H9 (cell line): ENCODE data around the gene SH3BP5L. TPM values are rescaled to one million over a fixed set of nuclear protein-coding genes. Genes with fewer than 3 reads are reported as not detected.
"Not testable (repeated sequence)": the region's sequence is repeated elsewhere in the genome, so short reads cannot be mapped to it uniquely, and the experiment has no call there.

Experiments used
- DNase-seq: peaks from one replicate; pipeline ENCODE4 v3.0.0-alpha.2; 2017
- H2AFZ ChIP-seq: one replicate; pipeline ENCODE4 v1.6.1; 2013; ENCODE audit warnings: mild to moderate bottlenecking, low read length, control low read depth, moderate library complexity
- H2AK5ac ChIP-seq: 2 replicates; pipeline ENCODE4 v1.6.1; 2013; ENCODE audit warnings: low read length, control low read depth, mixed read lengths; ENCODE audit not compliant: insufficient read length
- H2BK120ac ChIP-seq: one replicate; pipeline ENCODE4 v1.6.1; 2013; ENCODE audit warnings: low read depth, mild to moderate bottlenecking, low read length, control low read depth, inconsistent platforms; ENCODE audit not compliant: poor library complexity, severe bottlenecking
- H2BK12ac ChIP-seq: 2 replicates; pipeline ENCODE4 v1.6.1; 2013; ENCODE audit warnings: low read length, control low read depth, mixed read lengths, low read depth; ENCODE audit not compliant: insufficient read length
- H2BK15ac ChIP-seq: 2 replicates; pipeline ENCODE4 v1.6.1; 2013; ENCODE audit warnings: low read depth, low read length, control low read depth
- H2BK20ac ChIP-seq: one replicate; pipeline ENCODE4 v1.6.1; 2013; ENCODE audit warnings: low read depth, mild to moderate bottlenecking, low read length, control low read depth, inconsistent platforms; ENCODE audit not compliant: poor library complexity, severe bottlenecking
- H2BK5ac ChIP-seq: 2 replicates; pipeline ENCODE4 v1.6.1; 2013; ENCODE audit warnings: low read length, control low read depth, mixed read lengths; ENCODE audit not compliant: insufficient read length
- H3K14ac ChIP-seq: 2 replicates; pipeline ENCODE4 v1.6.1; 2013; ENCODE audit warnings: low read length, control low read depth; ENCODE audit not compliant: insufficient read depth
- H3K18ac ChIP-seq: 2 replicates; pipeline ENCODE4 v1.6.1; 2013; ENCODE audit warnings: low read depth, mild to moderate bottlenecking, mixed read lengths, low read length, control low read depth; ENCODE audit not compliant: insufficient read length
- H3K23ac ChIP-seq: 2 replicates; pipeline ENCODE4 v1.6.1; 2013; ENCODE audit warnings: low read length, control low read depth, mixed read lengths, low read depth; ENCODE audit not compliant: insufficient read length
- H3K23me2 ChIP-seq: 2 replicates; pipeline ENCODE4 v1.6.1; 2013; ENCODE audit warnings: low read depth, mild to moderate bottlenecking, mixed read lengths, low read length, control low read depth; ENCODE audit not compliant: insufficient read length, poor library complexity, severe bottlenecking
- H3K27ac ChIP-seq: 2 replicates; pipeline ENCODE4 v1.5.1; 2013; ENCODE audit warnings: low read length, control low read depth, mixed read lengths, low read depth; ENCODE audit not compliant: insufficient read length
- H3K27me3 ChIP-seq: 2 replicates; pipeline ENCODE4 v1.6.1; 2013; ENCODE audit warnings: low read length, control low read depth, inconsistent platforms; ENCODE audit not compliant: insufficient read depth
- H3K4ac ChIP-seq: 2 replicates; pipeline ENCODE4 v1.6.1; 2013; ENCODE audit warnings: low read depth, mild to moderate bottlenecking, control low read depth, inconsistent platforms, low read length, moderate library complexity
- H3K4me1 ChIP-seq: 2 replicates; pipeline ENCODE4 v1.6.1; 2013; ENCODE audit warnings: low read length, control low read depth, inconsistent platforms; ENCODE audit not compliant: insufficient read depth
- H3K4me2 ChIP-seq: 2 replicates; pipeline ENCODE4 v1.6.1; 2013; ENCODE audit warnings: low read length, control low read depth, mixed read lengths; ENCODE audit not compliant: insufficient read length, insufficient read depth
- H3K56ac ChIP-seq: 2 replicates; pipeline ENCODE4 v1.6.1; 2013; ENCODE audit warnings: low read depth, mild to moderate bottlenecking, mixed read lengths, low read length, control low read depth; ENCODE audit not compliant: insufficient read length
- H3K79me1 ChIP-seq: 2 replicates; pipeline ENCODE4 v1.6.1; 2013; ENCODE audit warnings: low read depth, mild to moderate bottlenecking, moderate library complexity, low read length, control low read depth, inconsistent platforms; ENCODE audit not compliant: insufficient read depth, poor library complexity, severe bottlenecking
- H3K79me2 ChIP-seq: 2 replicates; pipeline ENCODE4 v1.6.1; 2013; ENCODE audit warnings: low read length, control low read depth, inconsistent platforms; ENCODE audit not compliant: insufficient read depth
- H3K9ac ChIP-seq: 2 replicates; pipeline ENCODE4 v1.6.1; 2013; ENCODE audit warnings: low read length, control low read depth, mixed read lengths; ENCODE audit not compliant: insufficient read length; ENCODE audit errors: extremely low read depth
- H3K9me3 ChIP-seq: one replicate; pipeline ENCODE4 v1.6.1; 2013; ENCODE audit warnings: low read depth, low read length, inconsistent platforms; ENCODE audit not compliant: control insufficient read depth
- H3T11ph ChIP-seq: one replicate; pipeline ENCODE4 v1.6.1; 2013; ENCODE audit warnings: mild to moderate bottlenecking, low read length, control low read depth, inconsistent platforms
- H4K20me1 ChIP-seq: one replicate; pipeline ENCODE4 v1.6.1; 2013; ENCODE audit not compliant: control insufficient read depth, insufficient read length, insufficient read depth
- H4K5ac ChIP-seq: 2 replicates; pipeline ENCODE4 v1.6.1; 2013; ENCODE audit warnings: low read depth, mild to moderate bottlenecking, mixed read lengths, low read length, control low read depth; ENCODE audit not compliant: insufficient read length
- H4K8ac ChIP-seq: replicated peaks from 2 replicates; pipeline ENCODE4 v1.6.1; 2013; ENCODE audit warnings: low read length, control low read depth, mixed read lengths, low read depth; ENCODE audit not compliant: insufficient read length
- H4K91ac ChIP-seq: 2 replicates; pipeline ENCODE4 v1.6.1; 2013; ENCODE audit warnings: low read depth, mild to moderate bottlenecking, moderate library complexity, mixed read lengths, low read length, control low read depth; ENCODE audit not compliant: insufficient read length
- H3K27ac Mint-ChIP-seq, 3 experiments: 2 replicates in 2 of 3; 3 replicates in 1 of 3; pipeline ENCODE4 v1.8.0; 2020 to 2021; ENCODE audit warnings: mixed read lengths in 3 of 3, mild to moderate bottlenecking in 1 of 3, moderate library complexity in 1 of 3
- H3K27me3 Mint-ChIP-seq: 2 replicates; pipeline ENCODE4 v1.8.0; 2021; ENCODE audit warnings: low read depth, mild to moderate bottlenecking, moderate library complexity, mixed read lengths
- H3K36me3 Mint-ChIP-seq, 3 experiments: 2 replicates in 2 of 3; 3 replicates in 1 of 3; pipeline ENCODE4 v1.8.0; 2020 to 2021; ENCODE audit warnings: low read depth in 3 of 3, mixed read lengths in 3 of 3; ENCODE audit not compliant: insufficient read depth in 1 of 3
- H3K4me1 Mint-ChIP-seq, 2 experiments: 2 replicates each; pipeline ENCODE4 v1.8.0; 2020; ENCODE audit warnings: mixed read lengths in 2 of 2
- H3K4me3 Mint-ChIP-seq, 2 experiments: 2 replicates in 1 of 2; 3 replicates in 1 of 2; pipeline ENCODE4 v1.8.0; 2020 to 2021; ENCODE audit warnings: mild to moderate bottlenecking in 2 of 2, mixed read lengths in 2 of 2, moderate library complexity in 1 of 2
- H3K9me3 Mint-ChIP-seq, 2 experiments: 2 replicates in 1 of 2; 3 replicates in 1 of 2; pipeline ENCODE4 v1.8.0; 2020; ENCODE audit warnings: mild to moderate bottlenecking in 2 of 2, mixed read lengths in 2 of 2, moderate library complexity in 1 of 2
- WGBS: extraction: QIAGEN DNeasy Blood & Tissue Kit; methylation state at CpG from one replicate; pipeline ENCODE4 v1.1.7; 2013; ENCODE audit warnings: missing lambda C conversion rate, low lambda C conversion rate, mixed read lengths; ENCODE audit not compliant: insufficient read length; ENCODE audit errors: extremely low coverage; 5-methylcytosine and 5-hydroxymethylcytosine counted together
- total RNA-seq: library from RNA; stranded (reverse); gene quantifications from 2 replicates; pipeline ENCODE4 v1.2.1, GENCODE V29; 2021
- TF ChIP-seq, protein P1 (sequence below): fragments of 200-600 bp; sonication (generic); conservative IDR thresholded peaks from 3 replicates; pipeline ENCODE4 v1.8.0; 2021; ENCODE audit warnings: antibody characterized with exemption, mild to moderate bottlenecking

The SH3BP5L gene
- total RNA-seq, 1 experiment from 2014 or later = 27.6 TPM

DNA sequence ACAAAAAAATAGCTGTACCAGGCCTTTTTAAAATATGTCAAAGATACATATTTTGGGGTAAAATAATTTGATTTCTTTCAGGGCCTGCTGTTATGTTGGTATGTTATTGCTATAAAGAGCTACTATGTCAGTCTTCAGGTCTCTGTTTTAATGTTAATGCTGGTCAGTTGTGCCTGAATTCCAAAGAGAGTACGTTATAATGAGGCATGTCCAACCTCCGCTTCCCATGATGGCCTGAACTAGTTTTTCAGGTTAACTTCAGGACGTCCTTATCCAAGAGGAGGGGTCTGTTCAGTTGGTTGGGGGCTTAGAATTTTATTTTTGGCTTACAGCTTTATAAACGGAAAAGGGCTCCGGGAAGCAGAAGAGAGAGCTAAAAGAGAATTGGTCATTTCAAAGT is 35.3 kb downstream of the SH3BP5L start:
- Histone ChIP-seq H2BK5ac (no peak overlapping the region), H4K5ac (no peak overlapping the region), H3K9me3 (peaks cover 79% of the 10 kb centered on the region), H3K9ac (no peak overlapping the region), H2BK12ac (no peak overlapping the region), H2BK15ac (no peak overlapping the region), H3K79me1 (no peaks in the 10 kb centered on the region), H4K20me1 (no peaks in the 10 kb centered on the region), H3K27me3 (no peaks in the 10 kb centered on the region), H3K27ac (no peak overlapping the region), H3K4me1 (no peaks in the 10 kb centered on the region), H3K79me2 (no peaks in the 10 kb centered on the region), H4K91ac (no peak overlapping the region), H4K8ac (no peak overlapping the region), H3K4me2 (no peak overlapping the region), H3K23ac (no peak overlapping the region), H3K56ac (no peak overlapping the region), H3T11ph (no peak overlapping the region), H3K18ac (no peak overlapping the region), H2BK20ac (no peak overlapping the region), H3K4ac (no peak overlapping the region), H3K14ac (no peak overlapping the region), H2AK5ac (no peak overlapping the region), H2BK120ac (no peak overlapping the region), H3K23me2 (no peaks in the 10 kb centered on the region), H2AFZ (no peak overlapping the region)
- H3K9me3 Mint-ChIP-seq = peaks cover 82 to 91% of the 10 kb centered on the region in 2 experiments
- no peak for DNase-seq
- TF ChIP-seq, protein P1, sequence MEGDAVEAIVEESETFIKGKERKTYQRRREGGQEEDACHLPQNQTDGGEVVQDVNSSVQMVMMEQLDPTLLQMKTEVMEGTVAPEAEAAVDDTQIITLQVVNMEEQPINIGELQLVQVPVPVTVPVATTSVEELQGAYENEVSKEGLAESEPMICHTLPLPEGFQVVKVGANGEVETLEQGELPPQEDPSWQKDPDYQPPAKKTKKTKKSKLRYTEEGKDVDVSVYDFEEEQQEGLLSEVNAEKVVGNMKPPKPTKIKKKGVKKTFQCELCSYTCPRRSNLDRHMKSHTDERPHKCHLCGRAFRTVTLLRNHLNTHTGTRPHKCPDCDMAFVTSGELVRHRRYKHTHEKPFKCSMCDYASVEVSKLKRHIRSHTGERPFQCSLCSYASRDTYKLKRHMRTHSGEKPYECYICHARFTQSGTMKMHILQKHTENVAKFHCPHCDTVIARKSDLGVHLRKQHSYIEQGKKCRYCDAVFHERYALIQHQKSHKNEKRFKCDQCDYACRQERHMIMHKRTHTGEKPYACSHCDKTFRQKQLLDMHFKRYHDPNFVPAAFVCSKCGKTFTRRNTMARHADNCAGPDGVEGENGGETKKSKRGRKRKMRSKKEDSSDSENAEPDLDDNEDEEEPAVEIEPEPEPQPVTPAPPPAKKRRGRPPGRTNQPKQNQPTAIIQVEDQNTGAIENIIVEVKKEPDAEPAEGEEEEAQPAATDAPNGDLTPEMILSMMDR = no peak
- H3K4me3 Mint-ChIP-seq = no peak overlapping the region
- H3K27ac Mint-ChIP-seq = no peak overlapping the region
- H3K27me3 Mint-ChIP-seq = peaks cover 2% of the 10 kb centered on the region
- WGBS = no CpG with 5 or more reads among the region's 5 CpGs
- H3K36me3 Mint-ChIP-seq = peaks cover 4 to 21% (median 5%) of the 10 kb centered on the region in 3 experiments; a peak in 5 of 7 replicates
- H3K4me1 Mint-ChIP-seq = no peaks in the 10 kb centered on the region

DNA sequence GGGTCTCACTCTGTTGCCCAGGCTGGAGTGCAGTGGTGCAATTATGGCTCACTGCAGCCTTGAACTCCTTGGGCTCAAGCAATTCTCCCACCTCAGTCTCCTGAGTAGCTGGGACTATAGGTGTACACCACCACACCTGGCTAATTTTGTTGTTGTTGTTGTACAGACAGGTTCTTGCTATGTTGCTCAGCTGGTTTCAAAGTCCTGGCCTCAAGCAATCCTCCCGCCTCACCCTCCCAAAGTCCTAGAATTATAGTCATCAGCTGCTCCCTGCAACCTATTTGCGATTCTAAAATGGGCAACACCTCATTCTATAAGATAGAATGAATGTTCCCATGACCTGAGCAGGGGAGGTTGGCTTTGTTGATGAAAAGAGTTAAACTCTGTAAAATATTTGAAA is 36.4 kb downstream of the SH3BP5L start:
- not testable (repeated sequence) for DNase-seq

More for the DNA sequence above, 36.4 kb downstream of the SH3BP5L start:
- H4K91ac ChIP-seq, H3K4me2 ChIP-seq, H3K4ac ChIP-seq, H3K79me1 ChIP-seq, H3K23ac ChIP-seq, H2AK5ac ChIP-seq, H3K4me1 ChIP-seq, H4K5ac ChIP-seq, H3T11ph ChIP-seq, H4K20me1 ChIP-seq, H3K23me2 ChIP-seq, H2BK5ac ChIP-seq, H2BK120ac ChIP-seq, H3K27ac ChIP-seq, H3K27ac Mint-ChIP-seq, H3K56ac ChIP-seq, H3K27me3 Mint-ChIP-seq, H3K27me3 ChIP-seq, H3K4me1 Mint-ChIP-seq, H3K14ac ChIP-seq, H2BK12ac ChIP-seq, H3K9ac ChIP-seq, H2AFZ ChIP-seq, H2BK15ac ChIP-seq, H3K79me2 ChIP-seq, H2BK20ac ChIP-seq, H3K4me3 Mint-ChIP-seq, H4K8ac ChIP-seq, H3K18ac ChIP-seq: not testable (repeated sequence)
- peaks cover 84 to 91% of the 10 kb centered on the region in 2 experiments for H3K9me3 Mint-ChIP-seq
- no CpG with 5 or more reads among the region's 2 CpGs for WGBS
- peaks cover 3 to 21% (median 5%) of the 10 kb centered on the region in 3 experiments; a peak in 5 of 7 replicates for H3K36me3 Mint-ChIP-seq
- H3K9me3 ChIP-seq = peaks cover 86% of the 10 kb centered on the region
